ENCODE results near the gene CUX1. TPM values are rescaled to one million over a fixed set of nuclear protein-coding genes. Genes with fewer than 3 reads are reported as not detected.

CUX1 gene
- total and polyA plus RNA-seq, 10 of the 15 experiments (the other 5 are each of a cell fraction or from before 2014, with no cell fraction given): 6.1 to 48.6 (median 25.9) TPM

DNA sequence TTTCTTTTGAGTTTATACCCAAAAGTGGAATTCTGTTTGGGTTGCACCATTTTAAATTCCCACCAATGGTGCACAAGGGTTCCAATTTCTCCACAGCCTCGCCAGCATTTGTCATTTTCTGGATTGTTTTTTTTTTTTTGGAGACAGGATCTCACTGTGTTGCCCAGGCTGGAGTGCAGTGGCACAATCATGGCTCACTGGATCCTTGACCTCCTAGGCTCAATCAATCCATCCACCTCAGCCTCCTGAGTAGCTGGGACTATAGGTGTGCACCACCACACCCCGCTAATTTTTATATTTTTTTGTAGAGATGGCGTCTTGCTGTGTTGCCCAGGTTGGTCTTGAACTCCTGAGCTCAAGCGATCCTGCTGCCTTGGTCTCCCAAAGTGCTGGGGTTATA is 46.6 kb downstream of the CUX1 start:
- in situ Hi-C loops (cut with MboI): no loop called here
- SMC1A ChIA-PET (ENCODE audit: uncharacterized antibody, unreplicated experiment): interaction anchor here (0.7 to 1.6 kb wide), 3 partner anchors 17 to 373 kb away, joined by 3 to 4 read pairs (median 3); no protein-coding TSS in a partner anchor
- TF ChIP-seq EP300 (IDR thresholded peaks at IDR 0.05; ENCODE audit: borderline replicate concordance in 1 of 2, control insufficient read depth in 1 of 2, low read depth in 2 of 2, low read length in 2 of 2): no peak
- TF ChIP-seq HDGF (IDR thresholded peaks at IDR 0.05): no peak
- no peak for TF ChIP-seq ATF7 (IDR thresholded peaks at IDR 0.05; ENCODE audit: low read depth)
- no peak for TF ChIP-seq CBX5 (IDR thresholded peaks at IDR 0.05; ENCODE audit: low read depth)
- TF ChIP-seq JUND (IDR thresholded peaks at IDR 0.05; ENCODE audit: low read depth, low read length): no peak
- no peak for TF ChIP-seq FOXM1 (IDR thresholded peaks at IDR 0.05; ENCODE audit: low read depth, low read length)
- TF ChIP-seq, protein P1, sequence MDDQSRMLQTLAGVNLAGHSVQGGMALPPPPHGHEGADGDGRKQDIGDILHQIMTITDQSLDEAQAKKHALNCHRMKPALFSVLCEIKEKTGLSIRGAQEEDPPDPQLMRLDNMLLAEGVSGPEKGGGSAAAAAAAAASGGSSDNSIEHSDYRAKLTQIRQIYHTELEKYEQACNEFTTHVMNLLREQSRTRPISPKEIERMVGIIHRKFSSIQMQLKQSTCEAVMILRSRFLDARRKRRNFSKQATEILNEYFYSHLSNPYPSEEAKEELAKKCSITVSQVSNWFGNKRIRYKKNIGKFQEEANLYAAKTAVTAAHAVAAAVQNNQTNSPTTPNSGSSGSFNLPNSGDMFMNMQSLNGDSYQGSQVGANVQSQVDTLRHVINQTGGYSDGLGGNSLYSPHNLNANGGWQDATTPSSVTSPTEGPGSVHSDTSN (IDR thresholded peaks at IDR 0.05; ENCODE audit: insufficient replicate concordance, low read depth, low read length): no peak
- TF ChIP-seq IKZF2 (IDR thresholded peaks at IDR 0.05): no peak
- TF ChIP-seq SIN3A (IDR thresholded peaks at IDR 0.05; ENCODE audit: low read depth, low read length): no peak
- TF ChIP-seq, protein P2, sequence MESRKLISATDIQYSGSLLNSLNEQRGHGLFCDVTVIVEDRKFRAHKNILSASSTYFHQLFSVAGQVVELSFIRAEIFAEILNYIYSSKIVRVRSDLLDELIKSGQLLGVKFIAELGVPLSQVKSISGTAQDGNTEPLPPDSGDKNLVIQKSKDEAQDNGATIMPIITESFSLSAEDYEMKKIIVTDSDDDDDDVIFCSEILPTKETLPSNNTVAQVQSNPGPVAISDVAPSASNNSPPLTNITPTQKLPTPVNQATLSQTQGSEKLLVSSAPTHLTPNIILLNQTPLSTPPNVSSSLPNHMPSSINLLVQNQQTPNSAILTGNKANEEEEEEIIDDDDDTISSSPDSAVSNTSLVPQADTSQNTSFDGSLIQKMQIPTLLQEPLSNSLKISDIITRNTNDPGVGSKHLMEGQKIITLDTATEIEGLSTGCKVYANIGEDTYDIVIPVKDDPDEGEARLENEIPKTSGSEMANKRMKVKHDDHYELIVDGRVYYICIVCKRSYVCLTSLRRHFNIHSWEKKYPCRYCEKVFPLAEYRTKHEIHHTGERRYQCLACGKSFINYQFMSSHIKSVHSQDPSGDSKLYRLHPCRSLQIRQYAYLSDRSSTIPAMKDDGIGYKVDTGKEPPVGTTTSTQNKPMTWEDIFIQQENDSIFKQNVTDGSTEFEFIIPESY (IDR thresholded peaks at IDR 0.05): no peak
- no peak for TF ChIP-seq HCFC1 (IDR thresholded peaks at IDR 0.05; ENCODE audit: low read length)

More for the DNA sequence above, 46.6 kb downstream of the CUX1 start:
- Histone ChIP-seq H3K4me2 (ENCODE audit: control insufficient read depth, insufficient read depth) (no peak overlapping the region), H3K79me2 (ENCODE audit: control insufficient read depth, insufficient read depth, low read length) (peaks cover 40% of the 10 kb centered on the region), H2AFZ (ENCODE audit: control insufficient read depth, low read depth, low read length) (no peak overlapping the region), H3K27me3 (replicated peaks in 1 of 2; ENCODE audit: control insufficient read depth in 2 of 2, insufficient read depth in 2 of 2, low read length in 1 of 2) (no peaks in the 10 kb centered on the region), H3K36me3 (ENCODE audit: control insufficient read depth in 2 of 2, insufficient read depth in 2 of 2, low read length in 1 of 2) (peaks cover 0 to 6% of the 10 kb centered on the region in 2 experiments; a peak in 1 of 4 replicates), H3K9ac (ENCODE audit: control insufficient read depth, insufficient read depth, low read length) (no peak overlapping the region), H3K27ac (ENCODE audit: control insufficient read depth, insufficient read depth) (no peak overlapping the region), H3K9me3 (replicated peaks; ENCODE audit: control insufficient read depth, insufficient read depth, low read length) (no peaks in the 10 kb centered on the region; the same call in 2 of the 3 replicates), H3K4me1 (ENCODE audit: control insufficient read depth, insufficient read depth, low read length) (peaks cover 13% of the 10 kb centered on the region), H3K4me3 (no peak overlapping the region), H4K20me1 (ENCODE audit: control insufficient read depth, insufficient read depth) (no peaks in the 10 kb centered on the region; the same call in 1 of the 2 replicates)
- ChIA-PET RAD21 (ENCODE audit: unreplicated experiment) (interaction anchor here (0.9 kb wide), 1 partner anchor 121 kb away, joined by 3 read pairs; no protein-coding TSS in a partner anchor), CTCF (interaction anchor here (1.3 kb wide), 1 partner anchor 46 kb away, joined by 3 read pairs; no protein-coding TSS in a partner anchor), POLR2A (no interaction called here)
- WGBS (ENCODE audit: insufficient coverage, insufficient replicate concordance, low lambda C conversion rate, missing lambda C conversion rate): 82% methylated on average over 4 of the region's 4 CpGs
- no TSS peak for BruUV-seq (replicated peaks)
- DNase-seq (ENCODE audit: low read depth, low spot score) (no peak), ATAC-seq (no peak), FAIRE-seq (no peak)
- intact Hi-C loops (cut with micrococcal nuclease; ENCODE audit: unreplicated experiment): no loop called here
